Activated B cell treated with CpG ODN at 0.5 μM for 24 hours (primary cell): Measurements from ENCODE around the gene WDR1. TPM values are rescaled to one million over a fixed set of nuclear protein-coding genes. Genes with fewer than 3 reads are reported as not detected.

Experiments used
- ATAC-seq: fragments of 200-7000 bp; cut with Tn5 transposase; one replicate; pipeline ENCODE4 v1.10.0; 2021; ENCODE audit warnings: low read depth, mild to moderate bottlenecking, moderate library complexity
- CTCF ChIA-PET: fragments of 350-600 bp; sonication (Branson Sonifier 250); formaldehyde crosslinking; loops from one replicate; lab custom pipeline; 2021; ENCODE audit warnings: antibody characterized with exemption; lab: Charles Lee
- POLR2A ChIA-PET: fragments of 350-600 bp; sonication (Branson Sonifier 250); formaldehyde crosslinking; loops from one replicate; lab custom pipeline; 2021; ENCODE audit warnings: antibody characterized with exemption; lab: Charles Lee
- DNase-seq: peaks from one replicate; pipeline ENCODE4 v3.0.0; 2022
- H3K27ac Mint-ChIP-seq: one replicate; pipeline ENCODE4 v1.8.0; 2020; ENCODE audit warnings: mixed read lengths
- H3K27me3 Mint-ChIP-seq: one replicate; pipeline ENCODE4 v1.8.0; 2021; ENCODE audit warnings: mixed read lengths
- H3K36me3 Mint-ChIP-seq: one replicate; pipeline ENCODE4 v1.8.0; 2021; ENCODE audit warnings: low read depth, mixed read lengths
- H3K4me1 Mint-ChIP-seq: one replicate; pipeline ENCODE4 v1.8.0; 2021; ENCODE audit warnings: mixed read lengths
- H3K4me3 Mint-ChIP-seq: one replicate; pipeline ENCODE4 v1.8.0; 2020; ENCODE audit warnings: mild to moderate bottlenecking, mixed read lengths
- H3K9me3 Mint-ChIP-seq: one replicate; pipeline ENCODE4 v1.8.0; 2020; ENCODE audit warnings: mixed read lengths
- CTCF ChIP-seq: fragments of 200-600 bp; IDR thresholded peaks from one replicate; pipeline ENCODE4 v1.8.0; 2022; ENCODE audit warnings: antibody characterized with exemption, mild to moderate bottlenecking
- intact Hi-C: fragments of 100-400 bp; cut with micrococcal nuclease; formaldehyde crosslinking; loops from one replicate; pipeline ENCODE4 v1.15.1; 2024
- total RNA-seq: library from RNA; stranded (reverse); gene quantifications from 2 replicates; pipeline ENCODE4 v1.2.3, GENCODE V29; 2022

WDR1 gene
- total RNA-seq, 1 donor from 2014 or later: 337 TPM

GRCh38 chr4:10032625-10033024, 84.0 kb downstream of the WDR1 start:
- ATAC-seq: no peak
- Mint-ChIP-seq H3K27me3 (peaks cover 3% of the 10 kb centered on the region), H3K4me1 (peaks cover 12% of the 10 kb centered on the region), H3K27ac (no peak overlapping the region), H3K9me3 (no peaks in the 10 kb centered on the region), H3K36me3 (no peaks in the 10 kb centered on the region), H3K4me3 (no peak overlapping the region)
- TF ChIP-seq CTCF: no peak
- intact Hi-C loops: no loop called here
- CTCF ChIA-PET: no interaction called here
- no peak for DNase-seq
- POLR2A ChIA-PET: no interaction called here

GRCh38 chr4:10031668-10032590, 84.7 kb downstream of the WDR1 start:
- ChIA-PET POLR2A (no interaction called here), CTCF (no interaction called here)
- Mint-ChIP-seq H3K27ac (no peak overlapping the region), H3K27me3 (peaks cover 6% of the 10 kb centered on the region), H3K4me3 (no peak overlapping the region), H3K36me3 (no peaks in the 10 kb centered on the region), H3K4me1 (peaks cover 12% of the 10 kb centered on the region), H3K9me3 (no peaks in the 10 kb centered on the region)
- no peak for ATAC-seq
- DNase-seq: no peak
- no peak for TF ChIP-seq CTCF
- intact Hi-C loops: no loop called here

GRCh38 chr4:10030972-10031667, 85.5 kb downstream of the WDR1 start:
- H3K4me1 Mint-ChIP-seq: peaks cover 12% of the 10 kb centered on the region
- peaks cover 6% of the 10 kb centered on the region for H3K27me3 Mint-ChIP-seq
- ATAC-seq (no peak), DNase-seq (no peak)
- no peak overlapping the region for H3K4me3 Mint-ChIP-seq
- ChIA-PET POLR2A (no interaction called here), CTCF (no interaction called here)
- no peaks in the 10 kb centered on the region for H3K9me3 Mint-ChIP-seq
- no peaks in the 10 kb centered on the region for H3K36me3 Mint-ChIP-seq
- no peak for TF ChIP-seq CTCF
- H3K27ac Mint-ChIP-seq: no peak overlapping the region
- intact Hi-C loops: no loop called here

DNA sequence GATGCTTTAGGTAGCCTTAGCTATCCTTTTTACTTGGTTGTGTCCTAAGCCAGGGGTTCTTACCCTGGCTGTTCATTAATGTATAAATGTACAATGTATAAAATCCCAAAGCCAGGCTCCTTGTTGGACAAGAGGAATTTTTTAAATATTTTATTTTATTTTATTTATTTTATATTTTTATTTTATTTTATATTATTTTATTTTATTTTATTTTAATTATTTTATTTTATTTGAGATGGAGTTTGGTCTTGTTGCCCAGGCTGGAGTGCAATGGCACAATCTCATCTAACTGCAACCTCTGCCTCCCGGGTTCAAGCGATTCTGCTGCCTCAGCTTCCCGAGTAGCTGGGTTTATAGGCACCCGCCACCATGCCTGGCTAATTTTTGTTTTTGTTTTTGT, 87.2 kb downstream of the WDR1 start:
- Mint-ChIP-seq H3K36me3 (no peaks in the 10 kb centered on the region), H3K27ac (no peak overlapping the region), H3K4me3 (no peak overlapping the region), H3K9me3 (no peaks in the 10 kb centered on the region), H3K27me3 (peaks cover 6% of the 10 kb centered on the region), H3K4me1 (peaks cover 12% of the 10 kb centered on the region)
- ChIA-PET CTCF (no interaction called here), POLR2A (no interaction called here)
- intact Hi-C loops: loop anchor here (10.0 kb wide), 1 partner anchor 1395 kb away; the partner anchor contains the start of gene HS3ST1
- DNase-seq (no peak), ATAC-seq (no peak)
- no peak for TF ChIP-seq CTCF

GRCh38 chr4:10028910-10029309, 87.7 kb downstream of the WDR1 start:
- no peak overlapping the region for H3K27ac Mint-ChIP-seq
- no peaks in the 10 kb centered on the region for H3K36me3 Mint-ChIP-seq
- POLR2A ChIA-PET: no interaction called here
- intact Hi-C loops: loop anchor here (10.0 kb wide), 1 partner anchor 1396 kb away; the partner anchor contains the start of gene HS3ST1
- no peak overlapping the region for H3K4me3 Mint-ChIP-seq
- DNase-seq (no peak), ATAC-seq (no peak)
- CTCF ChIA-PET: no interaction called here
- H3K27me3 Mint-ChIP-seq: peaks cover 6% of the 10 kb centered on the region
- TF ChIP-seq CTCF: no peak
- peaks cover 14% of the 10 kb centered on the region for H3K4me1 Mint-ChIP-seq
- no peaks in the 10 kb centered on the region for H3K9me3 Mint-ChIP-seq
